Hepatocyte (in vitro differentiated cells): ENCODE results near the gene PABPC1L2B. TPM values are rescaled to one million over a fixed set of nuclear protein-coding genes. Genes with fewer than 3 reads are reported as not detected.
"Not testable (repeated sequence)": the region's sequence is repeated elsewhere in the genome, so short reads cannot be mapped to it uniquely, and the experiment has no call there.

ENCODE experiments used
- DNase-seq: peaks from one replicate; pipeline ENCODE4 v3.0.0-alpha.2; 2016; ENCODE audit warnings: low spot score
- H2AFZ ChIP-seq: fragments of 200-600 bp; sonication (generic); 2 replicates; pipeline ENCODE4 v1.6.0; 2016; ENCODE audit warnings: antibody characterized with exemption, mild to moderate bottlenecking
- H3K27ac ChIP-seq: fragments of 200-600 bp; sonication (generic); 2 replicates; pipeline ENCODE4 v1.5.1; 2016; ENCODE audit warnings: mild to moderate bottlenecking
- H3K27me3 ChIP-seq: fragments of 200-600 bp; sonication (generic); 2 replicates; pipeline ENCODE4 v1.6.1; 2016
- H3K36me3 ChIP-seq: fragments of 200-600 bp; sonication (generic); replicated peaks from 2 replicates; pipeline ENCODE4 v1.5.1; 2016; ENCODE audit warnings: low read depth; ENCODE audit not compliant: insufficient read depth
- H3K4me1 ChIP-seq: fragments of 200-600 bp; sonication (generic); 2 replicates; pipeline ENCODE4 v1.5.1; 2016; ENCODE audit warnings: mild to moderate bottlenecking, moderate library complexity; ENCODE audit not compliant: insufficient read depth
- H3K4me2 ChIP-seq: fragments of 200-600 bp; sonication (generic); 2 replicates; pipeline ENCODE4 v1.6.0; 2016
- H3K4me3 ChIP-seq: fragments of 200-600 bp; sonication (generic); 2 replicates; pipeline ENCODE4 v1.5.1; 2016; ENCODE audit warnings: mild to moderate bottlenecking
- H3K79me2 ChIP-seq: fragments of 200-600 bp; sonication (generic); 2 replicates; pipeline ENCODE4 v1.6.0; 2017; ENCODE audit warnings: mild to moderate bottlenecking
- H3K9me2 ChIP-seq: fragments of 200-600 bp; sonication (generic); replicated peaks from 2 replicates; pipeline ENCODE4 v1.6.0; 2017; ENCODE audit warnings: mild to moderate bottlenecking; ENCODE audit not compliant: insufficient read depth
- H3K9me3 ChIP-seq: fragments of 200-600 bp; sonication (generic); 2 replicates; pipeline ENCODE4 v1.5.1; 2016; ENCODE audit warnings: low read depth, mild to moderate bottlenecking
- H4K20me1 ChIP-seq: fragments of 200-600 bp; sonication (generic); 2 replicates; pipeline ENCODE4 v1.6.0; 2016; ENCODE audit warnings: mild to moderate bottlenecking; ENCODE audit not compliant: insufficient read depth, poor library complexity, severe bottlenecking
- CTCF ChIP-seq: fragments of 200-600 bp; sonication (generic); IDR thresholded peaks from 2 replicates; pipeline ENCODE4 v1.5.1; 2016; ENCODE audit warnings: antibody characterized with exemption, mild to moderate bottlenecking; ENCODE audit not compliant: poor library complexity
- EZH2 ChIP-seq: fragments of 200-600 bp; sonication (generic); IDR thresholded peaks from 2 replicates; pipeline ENCODE4 v1.6.1; 2016; ENCODE audit warnings: antibody characterized with exemption, mild to moderate bottlenecking, borderline replicate concordance
- EZH2phosphoT487 ChIP-seq: fragments of 200-600 bp; sonication (generic); IDR thresholded peaks from one replicate; pipeline ENCODE4 v1.6.1; 2018; ENCODE audit warnings: antibody characterized with exemption, mild to moderate bottlenecking, low read depth, moderate library complexity; ENCODE audit not compliant: unreplicated experiment, severe bottlenecking
- WGBS: methylation state at CpG from one replicate; pipeline ENCODE4 v1.1.6; 2016; ENCODE audit warnings: low lambda C conversion rate; ENCODE audit errors: missing lambda C conversion rate; 5-methylcytosine and 5-hydroxymethylcytosine counted together
- polyA plus RNA-seq: library from polyadenylated mRNA; unstranded; fragments of >200 nt; fragmentation: Nextera tagmentation; extraction: Ambion mirVana; gene quantifications from 2 replicates; pipeline ENCODE4 v1.2.1, GENCODE V29; 2016
- total RNA-seq: library from RNA; depleted of rRNA; stranded (reverse); fragments of >200 nt; gene quantifications from 2 replicates; pipeline ENCODE4 v1.2.3, GENCODE V29; 2014

The PABPC1L2B gene
- total and polyA plus RNA-seq, 2 experiments from 2014 or later = not detected

- no peak for DNase-seq
- no peaks in the 10 kb centered on the region for H3K4me1 ChIP-seq
- H2AFZ ChIP-seq = no peak overlapping the region
- H3K27me3 ChIP-seq = no peaks in the 10 kb centered on the region
- no peak overlapping the region for H3K27ac ChIP-seq
- no peaks in the 10 kb centered on the region for H3K9me3 ChIP-seq
- H3K36me3 ChIP-seq = no peaks in the 10 kb centered on the region
- no peaks in the 10 kb centered on the region for H3K9me2 ChIP-seq
- H3K4me2 ChIP-seq = no peak overlapping the region
- no peaks in the 10 kb centered on the region for H4K20me1 ChIP-seq
- 90% methylated on average over 21 of the region's 30 CpGs for WGBS
- H3K4me3 ChIP-seq = no peak overlapping the region
- no peaks in the 10 kb centered on the region for H3K79me2 ChIP-seq
- no peak for TF ChIP-seq EZH2
- no peak for TF ChIP-seq CTCF
- TF ChIP-seq EZH2phosphoT487 = no peak
Observed at GRCh38 chrX:73021361-73022092, 18.8 kb downstream of the PABPC1L2B start.

DNA sequence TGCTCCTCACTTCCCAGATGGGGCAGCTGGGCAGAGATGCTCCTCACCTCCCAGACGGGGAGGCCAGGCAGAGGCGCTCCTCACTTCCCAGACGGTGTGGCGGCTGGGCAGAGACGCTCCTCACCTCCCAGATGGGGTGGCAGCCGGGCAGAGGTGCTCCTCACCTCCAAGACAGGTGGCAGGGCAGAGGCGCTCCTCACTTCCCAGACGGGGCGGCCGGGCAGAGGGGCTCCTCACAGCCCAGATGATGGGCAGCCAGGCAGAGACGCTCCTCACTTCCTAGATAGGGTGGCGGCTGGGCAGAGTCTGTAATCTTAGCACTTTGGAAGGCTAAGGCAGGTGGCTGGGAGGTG lies 19.3 kb downstream of the PABPC1L2B start:
- not testable (repeated sequence) for H3K4me1 ChIP-seq, H3K79me2 ChIP-seq, DNase-seq, H3K4me3 ChIP-seq, H3K4me2 ChIP-seq, H3K9me3 ChIP-seq, H3K27ac ChIP-seq, H3K36me3 ChIP-seq, H3K27me3 ChIP-seq, H4K20me1 ChIP-seq, H2AFZ ChIP-seq, H3K9me2 ChIP-seq
- WGBS = 93% methylated on average over 12 of the region's 12 CpGs

GRCh38 chrX:73028876-73029275 lies 26.1 kb downstream of the PABPC1L2B start:
- TF ChIP-seq EZH2phosphoT487 = no peak
- no peak for TF ChIP-seq CTCF
- no peak for TF ChIP-seq EZH2
- H4K20me1 ChIP-seq = no peaks in the 10 kb centered on the region
- no peak overlapping the region for H2AFZ ChIP-seq
- H3K79me2 ChIP-seq = no peaks in the 10 kb centered on the region
- 0% methylated on average over 1 of the region's 1 CpG for WGBS
- DNase-seq = no peak
- H3K27me3 ChIP-seq = no peaks in the 10 kb centered on the region
- no peaks in the 10 kb centered on the region for H3K4me1 ChIP-seq
- no peaks in the 10 kb centered on the region for H3K9me3 ChIP-seq
- H3K4me2 ChIP-seq = no peak overlapping the region
- H3K9me2 ChIP-seq = no peaks in the 10 kb centered on the region
- H3K36me3 ChIP-seq = no peaks in the 10 kb centered on the region
- no peak overlapping the region for H3K27ac ChIP-seq
- H3K4me3 ChIP-seq = no peak overlapping the region

Other genes with a start within 250 kb of the PABPC1L2B start
- 0.16 and 3.0 TPM in 2 replicates for gene DMRTC1B, start 226.0 kb upstream of the PABPC1L2B start, total RNA-seq
- 2.4 and 3.0 TPM in 2 replicates for gene DMRTC1B, start 226.0 kb upstream of the PABPC1L2B start, polyA plus RNA-seq
- gene FAM236B, start 220.3 kb upstream of the PABPC1L2B start, total RNA-seq = not detected in 2 replicates
- not detected in 2 replicates for gene FAM236B, start 220.3 kb upstream of the PABPC1L2B start, polyA plus RNA-seq
- not detected in 2 replicates for gene FAM236D, start 194.7 kb upstream of the PABPC1L2B start, total RNA-seq
- gene FAM236D, start 194.7 kb upstream of the PABPC1L2B start, polyA plus RNA-seq = not detected in 2 replicates
- gene FAM236C, start 90.3 kb upstream of the PABPC1L2B start, total RNA-seq = not detected in 2 replicates
- not detected in 2 replicates for gene FAM236C, start 90.3 kb upstream of the PABPC1L2B start, polyA plus RNA-seq
- gene FAM236A, start 64.7 kb upstream of the PABPC1L2B start, total RNA-seq = not detected in 2 replicates
- not detected in 2 replicates for gene FAM236A, start 64.7 kb upstream of the PABPC1L2B start, polyA plus RNA-seq
- gene DMRTC1, start 59.1 kb upstream of the PABPC1L2B start, total RNA-seq = not detected in 2 replicates
- gene DMRTC1, start 59.1 kb upstream of the PABPC1L2B start, polyA plus RNA-seq = 0.45 and 0.51 TPM in 2 replicates
- gene PABPC1L2A, start 76.6 kb downstream of the PABPC1L2B start, total RNA-seq = not detected in 2 replicates
- gene PABPC1L2A, start 76.6 kb downstream of the PABPC1L2B start, polyA plus RNA-seq = not detected in 2 replicates
- 1.6 and 2.3 TPM in 2 replicates for gene NAP1L2, start 211.9 kb downstream of the PABPC1L2B start, total RNA-seq
- 0.78 and 1.0 TPM in 2 replicates for gene NAP1L2, start 211.9 kb downstream of the PABPC1L2B start, polyA plus RNA-seq